Ramos (cell line): Measurements from ENCODE around the gene SRM.
"Not testable (repeated sequence)": the region's sequence is repeated elsewhere in the genome, so short reads cannot be mapped to it uniquely, and the experiment has no call there.

Experiments
- in situ Hi-C: fragments of 300-500 bp; cut with MboI; formaldehyde crosslinking; loops from one replicate; pipeline ENCODE4 v1.14.3; 2022; ENCODE audit warnings: low sequenced_read_pairs; ENCODE audit not compliant: unreplicated experiment

Gene SRM

GRCh38 chr1:11025618-11026017, 34.2 kb downstream of the SRM start:
- in situ Hi-C loops = no loop called here

- in situ Hi-C loops = no loop called here
These were observed 35.0 kb downstream of the SRM start for GRCh38 chr1:11024874-11025203.

- in situ Hi-C loops = no loop called here
These were observed 35.5 kb downstream of the SRM start for GRCh38 chr1:11024154-11024873.

- in situ Hi-C loops = no loop called here
These were observed 36.6 kb downstream of the SRM start for GRCh38 chr1:11023201-11023600.

GRCh38 chr1:11019971-11020370, 39.8 kb downstream of the SRM start:
- in situ Hi-C loops = no loop called here

GRCh38 chr1:11019358-11019757, 40.5 kb downstream of the SRM start:
- in situ Hi-C loops = not testable (repeated sequence)

- in situ Hi-C loops = no loop called here
These were observed 46.7 kb downstream of the SRM start for GRCh38 chr1:11013160-11013531.

GRCh38 chr1:11012260-11013159, 47.3 kb downstream of the SRM start, which contains the start of gene TARDBP:
TSS of gene TARDBP (plus strand) at chr1:11012654. CDS start at chr1:11013728, 1,074 bp downstream.
- in situ Hi-C loops = no loop called here
